ENCODE data around the gene ITPK1. TPM values are rescaled to one million over a fixed set of nuclear protein-coding genes. Genes with fewer than 3 reads are reported as not detected.

The ITPK1 gene
- polyA plus RNA-seq, 6 donors from 2014 or later, result 8.5 to 20.1 (median 16.2) TPM

GRCh38 chr14:92905667-92906066, 210.1 kb downstream of the ITPK1 start:
- Mint-ChIP-seq H3K4me3 (no peak overlapping the region), H3K27me3 (peaks cover 7 to 47% (median 38%) of the 10 kb centered on the region in 3 donors), H3K4me1 (no peaks in the 10 kb centered on the region), H3K27ac (no peak overlapping the region), H3K9me3 (peaks cover 0 to 6% (median 5%) of the 10 kb centered on the region in 7 donors), H3K36me3 (peaks cover 0 to 6% of the 10 kb centered on the region in 2 donors)
- ATAC-seq (ENCODE audit: low read depth in 2 of 2) (no peak), DNase-seq (no peak)

GRCh38 chr14:92903359-92903758, 212.4 kb downstream of the ITPK1 start:
- H3K27ac Mint-ChIP-seq, result no peak overlapping the region
- H3K4me1 Mint-ChIP-seq, result no peaks in the 10 kb centered on the region
- no peak for DNase-seq
- H3K36me3 Mint-ChIP-seq, result no peaks in the 10 kb centered on the region
- H3K9me3 Mint-ChIP-seq, result peaks cover 0 to 13% (median 5%) of the 10 kb centered on the region in 7 donors
- H3K4me3 Mint-ChIP-seq, result no peak overlapping the region
- H3K27me3 Mint-ChIP-seq, result peaks cover 16 to 59% (median 41%) of the 10 kb centered on the region in 3 donors
- ATAC-seq (ENCODE audit: low read depth in 2 of 2), result no peak

DNA sequence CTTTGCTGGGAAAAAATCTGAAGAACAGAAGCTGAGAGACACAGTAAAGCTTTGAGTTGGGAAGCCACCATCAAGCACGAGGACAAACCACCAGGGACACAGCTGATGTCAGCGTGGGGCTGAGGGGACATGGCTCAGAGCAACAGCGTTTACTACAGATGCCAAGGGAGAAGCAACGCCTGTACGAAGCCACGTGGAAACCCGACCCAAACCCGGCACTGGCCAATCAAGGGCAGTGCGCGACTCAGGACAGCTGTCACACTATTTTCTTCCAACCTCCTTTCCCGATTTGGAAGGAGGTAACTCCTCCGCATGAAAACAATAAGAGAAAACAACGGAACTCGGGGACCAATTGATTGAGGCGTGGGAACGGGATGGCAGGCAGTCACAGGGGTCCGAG, 213.0 kb downstream of the ITPK1 start:
- no peaks in the 10 kb centered on the region for H3K4me1 Mint-ChIP-seq
- peaks cover 22 to 66% (median 47%) of the 10 kb centered on the region in 3 donors for H3K27me3 Mint-ChIP-seq
- ATAC-seq (ENCODE audit: low read depth in 2 of 2) (no peak), DNase-seq (no peak)
- H3K27ac Mint-ChIP-seq, result no peak overlapping the region
- H3K4me3 Mint-ChIP-seq, result no peak overlapping the region
- peaks cover 0 to 13% (median 5%) of the 10 kb centered on the region in 7 donors for H3K9me3 Mint-ChIP-seq
- no peaks in the 10 kb centered on the region for H3K36me3 Mint-ChIP-seq

- Mint-ChIP-seq H3K27me3 (peaks cover 22 to 71% (median 52%) of the 10 kb centered on the region in 3 donors), H3K36me3 (no peaks in the 10 kb centered on the region), H3K27ac (no peak overlapping the region), H3K9me3 (peaks cover 0 to 13% (median 5%) of the 10 kb centered on the region in 7 donors), H3K4me3 (no peak overlapping the region), H3K4me1 (no peaks in the 10 kb centered on the region)
- ATAC-seq (ENCODE audit: low read depth in 2 of 2), result no peak
- no peak for DNase-seq
Observed at GRCh38 chr14:92902191-92902590, 213.5 kb downstream of the ITPK1 start.

DNA sequence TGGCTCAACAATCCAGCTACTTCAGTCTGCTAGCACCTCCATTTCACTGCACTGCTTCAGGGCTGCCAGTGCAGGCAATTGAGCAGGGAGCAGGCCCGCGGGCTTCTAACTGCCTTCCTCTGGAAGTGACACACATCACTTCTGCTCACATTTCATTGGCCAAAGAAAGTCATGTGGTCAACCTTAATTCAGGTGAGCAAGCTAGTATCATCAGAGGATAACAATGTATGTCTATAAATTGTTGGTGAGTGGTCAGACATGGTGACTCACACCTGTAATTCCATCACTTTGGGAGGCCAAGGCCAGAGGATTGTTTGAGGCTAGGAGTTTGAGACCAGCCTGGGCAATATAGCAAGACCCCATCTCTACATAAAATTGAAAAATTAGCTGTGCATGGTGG, 215.1 kb downstream of the ITPK1 start:
- DNase-seq, result no peak
- peaks cover 30 to 72% (median 53%) of the 10 kb centered on the region in 3 donors for H3K27me3 Mint-ChIP-seq

DNA sequence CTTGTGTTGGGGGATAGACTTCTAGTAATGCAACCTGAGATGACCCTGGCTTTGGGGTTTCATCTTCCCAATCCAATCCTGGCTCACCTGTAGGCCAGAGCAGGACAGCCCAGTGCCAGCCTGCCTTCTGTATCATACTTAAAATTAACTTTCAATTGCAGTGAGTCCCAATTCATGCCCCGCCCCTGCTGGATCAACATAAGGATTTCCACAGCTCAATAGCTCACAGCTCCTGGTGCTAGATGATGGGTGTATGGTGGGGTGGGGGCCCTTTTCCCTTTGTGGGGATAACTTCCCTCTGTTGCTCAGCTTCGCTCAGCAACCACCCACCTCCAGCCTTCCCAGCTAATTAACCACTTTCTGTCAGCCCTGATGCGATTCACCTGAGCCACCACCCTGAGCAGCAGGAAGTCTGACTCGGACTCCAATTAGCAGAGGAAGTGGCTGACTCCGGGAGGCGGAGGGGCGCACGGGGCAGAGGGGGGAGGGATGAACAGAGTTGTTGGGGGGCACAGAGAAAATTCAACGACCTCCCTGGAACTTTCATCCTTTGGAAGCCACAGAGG, 217.1 kb downstream of the ITPK1 start:
- Mint-ChIP-seq H3K4me1 (no peaks in the 10 kb centered on the region), H3K4me3 (no peak overlapping the region), H3K27ac (no peak overlapping the region), H3K27me3 (peaks cover 27 to 72% (median 47%) of the 10 kb centered on the region in 3 donors), H3K9me3 (peaks cover 2 to 30% (median 6%) of the 10 kb centered on the region in 7 donors), H3K36me3 (peaks cover 0 to 3% of the 10 kb centered on the region in 2 donors)
- DNase-seq (no peak), ATAC-seq (ENCODE audit: low read depth in 2 of 2) (no peak)

More for the DNA sequence above, 215.1 kb downstream of the ITPK1 start:
- Mint-ChIP-seq H3K36me3 (no peaks in the 10 kb centered on the region), H3K4me1 (no peaks in the 10 kb centered on the region), H3K4me3 (peak overlapping the region in 1 of 8 donors; percentile 3), H3K9me3 (peaks cover 0 to 13% (median 5%) of the 10 kb centered on the region in 7 donors), H3K27ac (no peak overlapping the region)
- no peak for ATAC-seq (ENCODE audit: low read depth in 2 of 2)

DNA sequence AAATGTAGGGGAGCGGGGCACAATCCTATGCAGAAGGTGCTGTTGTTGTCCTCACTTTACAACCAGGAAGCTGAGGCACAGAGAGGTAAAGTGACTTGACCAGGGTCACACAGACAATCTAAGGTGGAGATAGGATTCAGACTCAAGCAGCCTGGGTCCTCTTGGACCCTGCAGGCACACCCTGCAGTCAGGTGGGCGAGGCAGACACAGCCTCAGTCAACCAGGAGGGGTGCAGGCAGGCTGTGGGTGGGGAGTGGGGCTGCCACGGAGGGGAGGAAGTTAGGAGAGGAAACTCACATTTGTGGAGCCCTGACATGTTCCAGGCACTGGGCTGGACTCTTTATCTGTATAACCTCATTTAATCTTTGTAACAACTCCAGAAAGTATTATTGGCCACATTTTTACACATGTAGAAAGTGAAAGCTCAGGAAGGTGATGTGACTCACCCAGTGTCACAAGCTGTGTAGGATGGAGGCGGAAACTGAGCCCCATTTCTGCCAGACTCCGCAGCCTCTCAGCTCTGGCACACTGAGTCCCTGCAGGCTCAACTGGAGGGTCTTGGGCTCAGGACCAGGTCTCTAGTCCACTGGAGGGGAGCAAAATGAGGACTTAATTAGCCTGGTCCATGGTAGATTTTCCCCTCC, 217.7 kb downstream of the ITPK1 start:
- Mint-ChIP-seq H3K27ac (no peak overlapping the region), H3K9me3 (peaks cover 4 to 36% (median 10%) of the 10 kb centered on the region in 7 donors), H3K4me3 (peak overlapping the region in 1 of 8 donors; percentile 52), H3K36me3 (peaks cover 0 to 7% of the 10 kb centered on the region in 2 donors), H3K4me1 (no peaks in the 10 kb centered on the region), H3K27me3 (peaks cover 31 to 69% (median 45%) of the 10 kb centered on the region in 3 donors)
- ATAC-seq (ENCODE audit: low read depth in 2 of 2) (no peak), DNase-seq (no peak)

DNA sequence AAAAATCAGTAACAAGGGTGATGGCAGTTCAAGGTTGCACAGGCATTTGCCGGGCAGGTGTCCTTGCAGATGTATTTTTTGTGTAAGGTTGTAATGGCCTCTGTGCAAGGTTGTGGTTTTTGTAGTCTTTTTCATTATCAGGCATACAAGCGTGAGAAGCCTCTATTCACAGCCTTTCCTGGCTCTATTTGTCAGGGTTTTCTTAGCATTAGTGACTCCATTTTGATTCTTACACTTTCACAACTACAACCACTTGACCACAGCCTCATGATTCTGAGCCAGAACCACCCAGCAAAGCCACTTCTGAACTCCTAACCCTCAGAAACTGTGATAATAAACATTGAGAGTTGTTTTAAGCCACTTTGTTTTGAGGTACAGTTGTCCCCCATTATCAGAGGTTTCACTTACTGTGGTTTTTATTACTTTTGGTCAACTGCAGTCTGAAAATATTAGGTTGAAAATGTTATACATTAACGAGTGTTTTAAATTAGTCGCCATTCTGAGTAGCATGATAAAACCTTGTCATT, 220.3 kb downstream of the ITPK1 start:
- ATAC-seq (ENCODE audit: low read depth in 2 of 2), result no peak
- Mint-ChIP-seq H3K4me3 (no peak overlapping the region), H3K36me3 (peaks cover 0 to 7% of the 10 kb centered on the region in 2 donors), H3K27ac (no peak overlapping the region), H3K9me3 (peaks cover 4 to 48% (median 15%) of the 10 kb centered on the region in 7 donors), H3K27me3 (peaks cover 34 to 51% (median 34%) of the 10 kb centered on the region in 3 donors), H3K4me1 (no peaks in the 10 kb centered on the region)
- DNase-seq, result no peak

DNA sequence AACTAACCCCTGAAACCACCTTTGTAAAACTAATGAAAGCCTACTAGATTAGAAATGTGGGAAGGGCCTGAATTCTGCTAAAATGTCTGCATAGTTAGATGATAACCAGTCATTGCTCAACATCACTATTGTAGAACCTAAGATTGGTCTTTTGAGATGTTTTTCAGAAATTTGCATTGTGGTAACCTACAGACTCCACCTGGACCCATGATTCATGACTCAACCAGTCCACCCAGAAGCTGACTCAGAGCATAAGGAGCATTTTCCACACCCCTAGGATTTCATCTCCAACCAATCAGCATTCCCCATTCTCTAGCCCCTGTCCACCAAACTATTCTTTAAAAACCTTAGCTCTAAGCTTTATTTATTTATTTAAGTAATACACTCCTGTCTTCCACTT, 223.1 kb downstream of the ITPK1 start:
- no peak overlapping the region for H3K4me3 Mint-ChIP-seq
- peaks cover 25 to 49% (median 44%) of the 10 kb centered on the region in 3 donors for H3K27me3 Mint-ChIP-seq
- H3K27ac Mint-ChIP-seq, result no peak overlapping the region
- H3K36me3 Mint-ChIP-seq, result peaks cover 0 to 7% of the 10 kb centered on the region in 2 donors
- H3K4me1 Mint-ChIP-seq, result no peaks in the 10 kb centered on the region
- ATAC-seq (ENCODE audit: low read depth in 2 of 2) (no peak), DNase-seq (no peak)
- H3K9me3 Mint-ChIP-seq, result peaks cover 8 to 37% (median 15%) of the 10 kb centered on the region in 7 donors

- H3K4me3 Mint-ChIP-seq, result peak overlapping the region in 1 of 8 donors; percentile 9
- peaks cover 25 to 39% (median 38%) of the 10 kb centered on the region in 3 donors for H3K27me3 Mint-ChIP-seq
- no peaks in the 10 kb centered on the region for H3K4me1 Mint-ChIP-seq
- no peak for ATAC-seq (ENCODE audit: low read depth in 2 of 2)
- peaks cover 8 to 37% (median 16%) of the 10 kb centered on the region in 7 donors for H3K9me3 Mint-ChIP-seq
- no peak overlapping the region for H3K27ac Mint-ChIP-seq
- no peak for DNase-seq
- peaks cover 0 to 7% of the 10 kb centered on the region in 2 donors for H3K36me3 Mint-ChIP-seq
Observed at GRCh38 chr14:92890830-92891588, 224.7 kb downstream of the ITPK1 start.

GRCh38 chr14:92888896-92889295, 226.8 kb downstream of the ITPK1 start:
- H3K36me3 Mint-ChIP-seq, result peaks cover 0 to 14% of the 10 kb centered on the region in 2 donors
- H3K4me1 Mint-ChIP-seq, result no peaks in the 10 kb centered on the region
- no peak overlapping the region for H3K27ac Mint-ChIP-seq
- no peak for ATAC-seq (ENCODE audit: low read depth in 2 of 2)
- H3K27me3 Mint-ChIP-seq, result peaks cover 29 to 47% (median 34%) of the 10 kb centered on the region in 3 donors
- peaks cover 10 to 23% (median 17%) of the 10 kb centered on the region in 7 donors for H3K9me3 Mint-ChIP-seq
- no peak for DNase-seq
- H3K4me3 Mint-ChIP-seq, result no peak overlapping the region

DNA sequence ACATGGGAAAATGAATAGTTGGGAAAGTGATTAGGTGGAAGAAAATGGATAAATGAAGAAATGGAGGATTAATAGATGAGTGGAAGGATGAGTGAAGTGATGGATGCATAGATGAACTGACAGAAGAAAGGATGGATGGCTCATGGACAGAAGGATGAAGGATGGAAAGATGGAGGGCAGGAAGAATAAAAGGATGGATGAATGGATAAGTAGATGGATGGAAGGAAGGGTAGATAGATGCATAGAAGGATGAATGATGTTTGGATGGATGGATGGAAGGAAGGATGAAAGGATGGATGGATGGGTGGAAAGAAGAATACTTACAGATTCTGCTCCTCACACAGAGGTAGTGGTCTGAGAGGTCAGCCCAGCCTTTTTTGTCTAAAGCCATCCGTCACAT, 228.6 kb downstream of the ITPK1 start:
- H3K9me3 Mint-ChIP-seq, result peaks cover 2 to 17% (median 6%) of the 10 kb centered on the region in 7 donors
- peaks cover 23 to 41% (median 28%) of the 10 kb centered on the region in 3 donors for H3K27me3 Mint-ChIP-seq
- H3K4me3 Mint-ChIP-seq, result no peak overlapping the region
- DNase-seq, result no peak
- H3K36me3 Mint-ChIP-seq, result peaks cover 0 to 8% of the 10 kb centered on the region in 2 donors
- H3K4me1 Mint-ChIP-seq, result no peaks in the 10 kb centered on the region
- ATAC-seq (ENCODE audit: low read depth in 2 of 2), result no peak
- H3K27ac Mint-ChIP-seq, result no peak overlapping the region

Measured in naive B cell (primary cell).